ENCODE measurements around the gene HINFP.

HINFP gene

DNA sequence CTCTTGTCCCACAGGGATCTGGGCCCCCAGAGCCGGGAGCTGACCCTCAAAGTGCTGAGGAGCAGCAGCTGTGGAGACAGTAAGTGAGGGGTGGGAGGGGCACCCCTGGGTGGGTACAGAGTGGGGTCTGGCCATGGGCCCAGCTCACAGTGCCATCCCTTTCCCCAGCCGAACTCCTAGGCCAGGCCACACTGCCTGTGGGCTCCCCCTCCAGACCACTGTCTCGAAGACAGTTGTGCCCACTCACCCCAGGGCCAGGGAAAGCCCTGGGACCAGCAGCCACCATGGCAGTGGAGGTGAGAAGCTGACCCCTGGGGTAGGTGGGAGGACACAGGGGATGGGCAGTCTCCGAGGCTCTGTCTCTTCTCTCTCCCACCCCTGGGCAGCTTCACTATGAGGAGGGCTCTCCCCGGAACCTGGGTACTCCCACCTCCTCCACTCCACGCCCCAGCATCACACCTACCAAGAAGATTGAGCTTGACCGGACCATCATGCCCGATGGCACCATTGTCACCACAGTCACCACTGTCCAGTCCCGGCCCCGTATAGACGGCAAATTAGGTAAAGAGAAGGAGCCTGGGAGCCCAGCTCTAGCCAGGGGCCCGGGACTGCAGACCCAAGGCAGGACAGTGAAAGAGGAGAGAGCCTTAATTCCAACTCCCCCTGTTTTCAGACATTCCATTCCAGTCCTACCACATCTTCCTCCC, 8.9 kb upstream of the HINFP start:
- H3K27me3 ChIP-seq (ENCODE audit: low read depth, low read length), result no peaks in the 10 kb centered on the region
- peaks cover 36 to 48% of the 10 kb centered on the region in 2 donors for H3K36me3 ChIP-seq (ENCODE audit: control insufficient read depth in 1 of 2, insufficient read depth in 2 of 2, low read length in 2 of 2)
- no peak overlapping the region for H3K27ac ChIP-seq (ENCODE audit: low read length)
- peaks cover 17 to 18% of the 10 kb centered on the region in 2 donors for H3K4me1 ChIP-seq (ENCODE audit: control insufficient read depth in 1 of 2, insufficient read depth in 2 of 2, low read length in 2 of 2)
- H3K9me3 ChIP-seq (ENCODE audit: control insufficient read depth in 1 of 2, low read length in 2 of 2), result no peaks in the 10 kb centered on the region
- H3K4me3 ChIP-seq (ENCODE audit: low read depth in 1 of 2, low read length in 2 of 2), result no peak overlapping the region

DNA sequence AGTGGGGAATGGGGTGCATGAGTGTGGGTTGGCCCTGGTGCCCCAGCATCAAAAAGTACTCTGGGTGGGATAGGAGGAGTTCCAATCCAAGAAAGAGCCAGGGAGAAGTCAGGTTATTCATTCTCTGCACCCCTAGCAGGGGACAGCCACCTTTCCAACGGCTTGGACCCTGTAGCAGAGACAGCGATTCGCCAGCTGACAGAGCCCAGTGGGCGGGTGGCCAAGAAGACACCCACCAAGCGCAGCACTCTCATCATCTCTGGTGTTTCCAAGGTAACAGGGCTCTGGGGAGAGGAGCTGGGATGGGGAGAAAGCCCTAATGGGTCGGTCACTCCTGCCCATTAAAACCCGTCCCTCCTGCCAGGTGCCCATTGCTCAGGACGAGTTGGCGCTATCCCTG, 7.7 kb upstream of the HINFP start:
- peaks cover 7 to 11% of the 10 kb centered on the region in 2 donors for H3K4me1 ChIP-seq (ENCODE audit: control insufficient read depth in 1 of 2, insufficient read depth in 2 of 2, low read length in 2 of 2)
- H3K27me3 ChIP-seq (ENCODE audit: low read depth, low read length), result no peaks in the 10 kb centered on the region
- peaks cover 36 to 48% of the 10 kb centered on the region in 2 donors for H3K36me3 ChIP-seq (ENCODE audit: control insufficient read depth in 1 of 2, insufficient read depth in 2 of 2, low read length in 2 of 2)
- H3K27ac ChIP-seq (ENCODE audit: low read length), result no peak overlapping the region
- no peaks in the 10 kb centered on the region for H3K9me3 ChIP-seq (ENCODE audit: control insufficient read depth in 1 of 2, low read length in 2 of 2)
- no peak overlapping the region for H3K4me3 ChIP-seq (ENCODE audit: low read depth in 1 of 2, low read length in 2 of 2)

DNA sequence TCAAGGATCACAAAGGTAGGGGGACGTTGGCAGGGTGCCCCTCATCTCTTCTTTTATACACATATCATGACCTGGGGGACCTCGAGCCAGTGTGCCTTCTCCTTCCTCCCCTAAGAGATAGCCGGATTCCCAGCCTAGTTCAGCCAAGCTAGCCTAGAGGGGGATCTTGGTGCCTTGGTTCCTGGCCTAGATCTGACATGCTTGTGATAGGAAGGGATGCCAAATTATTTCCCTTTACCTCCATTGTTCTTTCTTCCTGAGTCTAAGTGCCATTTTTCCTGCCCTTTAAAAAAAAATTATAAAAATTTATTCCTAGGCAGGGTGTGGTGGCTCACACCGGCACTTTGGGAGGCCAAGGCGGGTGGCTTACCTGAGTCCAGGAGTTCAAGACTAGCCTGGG, 7.0 kb upstream of the HINFP start:
- H3K27ac ChIP-seq (ENCODE audit: low read length), result no peak overlapping the region
- H3K4me3 ChIP-seq (ENCODE audit: low read depth in 1 of 2, low read length in 2 of 2), result no peak overlapping the region
- H3K36me3 ChIP-seq (ENCODE audit: control insufficient read depth in 1 of 2, insufficient read depth in 2 of 2, low read length in 2 of 2), result peaks cover 36 to 48% of the 10 kb centered on the region in 2 donors
- H3K27me3 ChIP-seq (ENCODE audit: low read depth, low read length), result no peaks in the 10 kb centered on the region
- peaks cover under 1 to 4% of the 10 kb centered on the region in 2 donors for H3K4me1 ChIP-seq (ENCODE audit: control insufficient read depth in 1 of 2, insufficient read depth in 2 of 2, low read length in 2 of 2)
- H3K9me3 ChIP-seq (ENCODE audit: control insufficient read depth in 1 of 2, low read length in 2 of 2), result no peaks in the 10 kb centered on the region

DNA sequence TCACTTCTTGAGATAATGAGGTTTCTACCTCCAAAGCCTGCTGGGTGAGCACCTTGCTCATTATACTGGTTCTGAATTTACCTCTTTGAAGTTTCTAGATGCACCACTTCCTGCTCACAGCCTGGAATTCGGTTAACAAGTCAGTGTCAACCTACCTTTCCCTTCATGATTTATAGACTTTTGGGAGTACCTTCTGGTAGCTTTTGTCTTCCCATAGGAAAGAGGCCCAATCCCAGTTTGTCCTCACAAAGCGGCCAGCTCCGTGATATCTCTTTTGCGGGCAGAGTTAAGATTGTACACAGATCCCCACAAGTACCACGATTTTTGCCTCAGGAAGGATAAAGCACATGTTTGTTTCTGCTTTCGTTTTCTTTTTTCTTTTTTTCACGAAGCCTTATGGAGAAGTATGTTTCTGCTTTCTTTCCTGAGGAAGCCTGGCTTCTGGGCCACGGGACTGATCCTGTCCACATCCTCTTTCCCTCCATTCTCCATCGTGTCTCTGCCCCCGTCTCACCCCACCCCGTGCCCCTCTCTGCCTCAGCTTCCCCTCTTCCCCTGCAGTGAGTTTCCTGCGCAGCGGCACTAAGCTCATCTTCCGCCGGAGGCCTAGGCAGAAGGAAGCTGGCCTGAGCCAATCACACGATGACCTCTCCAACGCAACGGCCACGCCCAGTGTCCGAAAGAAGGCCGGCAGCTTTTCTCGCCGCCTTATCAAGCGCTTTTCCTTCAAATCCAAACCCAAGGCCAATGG, 5.7 kb upstream of the HINFP start:
- Histone ChIP-seq H3K4me3 (ENCODE audit: low read depth in 1 of 2, low read length in 2 of 2) (peak overlapping the region in 1 of 2 donors; percentile 0), H3K9me3 (ENCODE audit: control insufficient read depth in 1 of 2, low read length in 2 of 2) (no peaks in the 10 kb centered on the region), H3K27ac (ENCODE audit: low read length) (peak overlapping the region; percentile 60), H3K4me1 (ENCODE audit: control insufficient read depth in 1 of 2, insufficient read depth in 2 of 2, low read length in 2 of 2) (peaks cover 0 to 4% of the 10 kb centered on the region in 2 donors), H3K36me3 (ENCODE audit: control insufficient read depth in 1 of 2, insufficient read depth in 2 of 2, low read length in 2 of 2) (peaks cover 36 to 46% of the 10 kb centered on the region in 2 donors), H3K27me3 (ENCODE audit: low read depth, low read length) (no peaks in the 10 kb centered on the region)

DNA sequence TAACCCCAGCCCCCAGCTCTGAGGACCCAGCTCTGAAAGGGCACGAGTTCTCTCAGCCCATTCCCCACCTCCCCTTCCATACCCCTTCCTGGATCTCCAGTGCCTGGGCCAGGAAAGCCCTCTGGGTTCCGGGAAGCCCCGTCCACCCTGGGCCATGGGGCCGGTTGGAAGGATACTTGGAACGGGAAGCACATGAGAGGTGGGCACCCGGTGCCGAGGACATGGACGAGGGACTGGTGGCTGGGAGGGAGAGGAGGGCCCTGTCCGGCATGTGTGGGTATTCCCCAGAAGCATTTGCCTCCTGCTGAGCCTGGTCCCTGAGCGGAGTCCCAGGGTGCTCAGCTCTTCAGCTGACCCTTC, 5.2 kb upstream of the HINFP start:
- no peak overlapping the region for H3K4me3 ChIP-seq (ENCODE audit: low read depth in 1 of 2, low read length in 2 of 2)
- H3K27ac ChIP-seq (ENCODE audit: low read length), result no peak overlapping the region
- no peaks in the 10 kb centered on the region for H3K9me3 ChIP-seq (ENCODE audit: control insufficient read depth in 1 of 2, low read length in 2 of 2)
- H3K27me3 ChIP-seq (ENCODE audit: low read depth, low read length), result no peaks in the 10 kb centered on the region
- peaks cover 36 to 40% of the 10 kb centered on the region in 2 donors for H3K36me3 ChIP-seq (ENCODE audit: control insufficient read depth in 1 of 2, insufficient read depth in 2 of 2, low read length in 2 of 2)
- H3K4me1 ChIP-seq (ENCODE audit: control insufficient read depth in 1 of 2, insufficient read depth in 2 of 2, low read length in 2 of 2), result peaks cover 0 to 7% of the 10 kb centered on the region in 2 donors

DNA sequence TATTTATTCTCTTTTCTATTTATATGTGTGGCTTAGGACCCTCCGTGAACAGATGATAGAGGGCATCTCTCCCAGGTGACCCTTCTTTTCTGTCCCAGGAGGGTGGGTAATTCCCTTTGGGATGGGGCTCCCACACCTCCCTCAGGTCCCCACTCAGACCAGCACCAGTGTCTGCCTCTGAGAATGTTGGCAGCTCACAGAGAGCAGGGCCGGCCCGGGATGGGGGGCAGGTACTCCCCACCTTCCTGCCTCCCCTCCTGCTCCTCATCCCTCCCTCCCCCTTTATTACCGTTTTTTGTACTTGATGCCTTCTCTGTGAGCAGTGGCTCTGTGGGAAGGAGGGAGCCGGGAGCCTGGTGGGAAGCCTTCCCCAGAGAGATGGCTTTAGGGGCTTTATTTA, 4.8 kb upstream of the HINFP start:
- peaks cover 32 to 36% of the 10 kb centered on the region in 2 donors for H3K36me3 ChIP-seq (ENCODE audit: control insufficient read depth in 1 of 2, insufficient read depth in 2 of 2, low read length in 2 of 2)
- no peaks in the 10 kb centered on the region for H3K27me3 ChIP-seq (ENCODE audit: low read depth, low read length)
- no peak overlapping the region for H3K4me3 ChIP-seq (ENCODE audit: low read depth in 1 of 2, low read length in 2 of 2)
- no peak overlapping the region for H3K27ac ChIP-seq (ENCODE audit: low read length)
- peaks cover 0 to 7% of the 10 kb centered on the region in 2 donors for H3K4me1 ChIP-seq (ENCODE audit: control insufficient read depth in 1 of 2, insufficient read depth in 2 of 2, low read length in 2 of 2)
- H3K9me3 ChIP-seq (ENCODE audit: control insufficient read depth in 1 of 2, low read length in 2 of 2), result no peaks in the 10 kb centered on the region

DNA sequence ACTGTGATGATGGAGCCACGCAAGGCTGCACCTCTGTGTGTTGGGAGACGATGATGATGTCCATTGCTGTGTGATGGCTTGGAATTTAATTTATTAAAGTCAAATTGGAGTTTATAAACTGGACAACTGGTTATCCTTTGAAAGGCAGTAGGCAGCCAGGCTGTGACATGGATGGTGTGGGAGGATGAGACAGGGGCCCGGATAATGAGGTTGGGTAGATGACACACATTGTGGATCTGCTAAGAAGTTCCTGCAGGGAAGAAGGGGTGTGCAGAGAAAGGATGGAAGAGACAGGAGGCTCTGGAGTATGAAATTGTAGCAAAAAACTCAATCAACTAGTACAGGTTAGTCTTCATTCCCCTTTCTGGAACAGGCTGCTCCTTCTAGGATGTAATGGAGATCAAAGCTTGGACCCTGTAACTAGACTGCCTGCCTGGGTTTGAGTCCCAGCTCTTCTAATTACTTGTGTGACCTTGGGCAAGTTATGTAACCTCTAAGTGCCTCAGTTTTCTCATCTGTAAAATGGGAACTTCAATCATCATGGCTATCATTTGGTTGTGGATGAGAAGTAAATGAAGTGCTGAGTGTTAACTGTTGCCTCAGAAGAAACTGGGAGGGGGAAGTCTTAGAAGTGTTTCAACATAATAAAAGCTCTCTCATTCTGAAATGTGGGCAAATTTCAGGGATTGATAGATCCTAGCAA, 4.2 kb upstream of the HINFP start:
- H3K36me3 ChIP-seq (ENCODE audit: control insufficient read depth in 1 of 2, insufficient read depth in 2 of 2, low read length in 2 of 2), result peaks cover 27 to 31% of the 10 kb centered on the region in 2 donors
- no peak overlapping the region for H3K4me3 ChIP-seq (ENCODE audit: low read depth in 1 of 2, low read length in 2 of 2)
- no peak overlapping the region for H3K27ac ChIP-seq (ENCODE audit: low read length)
- peaks cover 0 to 9% of the 10 kb centered on the region in 2 donors for H3K4me1 ChIP-seq (ENCODE audit: control insufficient read depth in 1 of 2, insufficient read depth in 2 of 2, low read length in 2 of 2)
- no peaks in the 10 kb centered on the region for H3K9me3 ChIP-seq (ENCODE audit: control insufficient read depth in 1 of 2, low read length in 2 of 2)
- no peaks in the 10 kb centered on the region for H3K27me3 ChIP-seq (ENCODE audit: low read depth, low read length)

DNA sequence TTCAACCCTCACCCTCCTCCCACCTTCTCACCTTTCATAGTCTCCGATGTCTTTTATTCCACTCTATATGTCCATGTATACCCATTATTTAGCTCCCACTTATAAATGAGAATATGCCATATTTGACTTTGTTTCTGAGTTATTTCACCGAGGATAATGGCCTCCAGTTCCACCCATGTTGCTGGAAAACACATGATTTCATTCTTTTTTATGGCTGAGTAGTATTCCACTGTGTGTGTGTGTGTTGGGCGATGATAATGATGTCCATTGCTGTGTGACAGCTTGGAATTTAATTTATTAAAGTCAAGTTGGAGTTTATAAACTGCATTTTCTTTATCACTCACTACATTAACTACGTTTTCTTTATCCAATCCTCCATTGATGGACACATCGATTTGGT, 3.2 kb upstream of the HINFP start:
- H3K36me3 ChIP-seq (ENCODE audit: control insufficient read depth in 1 of 2, insufficient read depth in 2 of 2, low read length in 2 of 2), result peaks cover 20 to 23% of the 10 kb centered on the region in 2 donors
- no peak overlapping the region for H3K4me3 ChIP-seq (ENCODE audit: low read depth in 1 of 2, low read length in 2 of 2)
- H3K27ac ChIP-seq (ENCODE audit: low read length), result no peak overlapping the region
- peaks cover 4 to 19% of the 10 kb centered on the region in 2 donors for H3K4me1 ChIP-seq (ENCODE audit: control insufficient read depth in 1 of 2, insufficient read depth in 2 of 2, low read length in 2 of 2)
- no peaks in the 10 kb centered on the region for H3K9me3 ChIP-seq (ENCODE audit: control insufficient read depth in 1 of 2, low read length in 2 of 2)
- no peaks in the 10 kb centered on the region for H3K27me3 ChIP-seq (ENCODE audit: low read depth, low read length)

DNA sequence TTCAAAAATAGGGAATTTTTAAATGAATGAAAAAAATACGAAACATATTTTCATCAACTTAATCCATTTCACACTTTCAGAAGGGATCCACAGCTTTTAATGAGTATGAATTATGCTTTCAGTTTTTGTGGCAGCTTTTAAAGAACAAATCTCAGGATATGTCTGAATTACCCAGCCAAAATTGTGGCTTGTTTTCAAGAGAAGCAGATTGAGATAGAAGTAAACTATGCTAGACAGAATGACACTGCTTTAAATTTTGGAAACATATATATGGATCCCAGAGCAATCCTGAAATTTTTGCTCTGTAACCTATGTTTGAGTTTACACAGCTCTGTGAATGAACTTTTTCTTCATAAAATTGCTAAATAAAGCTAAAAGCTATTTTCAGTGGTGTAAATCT, 2.4 kb upstream of the HINFP start:
- H3K4me3 ChIP-seq (ENCODE audit: low read depth in 1 of 2, low read length in 2 of 2), result no peak overlapping the region
- H3K9me3 ChIP-seq (ENCODE audit: control insufficient read depth in 1 of 2, low read length in 2 of 2), result no peaks in the 10 kb centered on the region
- H3K4me1 ChIP-seq (ENCODE audit: control insufficient read depth in 1 of 2, insufficient read depth in 2 of 2, low read length in 2 of 2), result peaks cover 4 to 19% of the 10 kb centered on the region in 2 donors
- H3K36me3 ChIP-seq (ENCODE audit: control insufficient read depth in 1 of 2, insufficient read depth in 2 of 2, low read length in 2 of 2), result peaks cover 16 to 18% of the 10 kb centered on the region in 2 donors
- H3K27me3 ChIP-seq (ENCODE audit: low read depth, low read length), result no peaks in the 10 kb centered on the region
- no peak overlapping the region for H3K27ac ChIP-seq (ENCODE audit: low read length)

DNA sequence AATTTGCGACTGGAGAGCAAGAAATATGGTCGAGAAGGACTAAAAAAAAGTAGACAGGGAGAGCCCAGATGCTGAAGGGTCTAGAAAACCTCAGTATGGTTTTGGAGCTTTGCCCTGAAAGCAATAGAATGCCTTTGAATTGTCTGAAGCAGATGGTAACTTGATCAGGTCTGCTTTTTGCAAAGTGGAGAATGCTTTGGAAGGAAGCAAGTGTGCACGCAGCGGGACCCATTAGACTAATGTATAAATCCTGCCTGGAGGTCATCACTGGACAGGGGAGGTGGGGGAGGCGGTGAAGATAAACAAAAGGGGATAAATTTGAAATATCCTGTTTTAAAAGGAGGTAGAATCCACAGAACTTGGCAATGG, 757 bp upstream of the HINFP start:
- H3K36me3 ChIP-seq (ENCODE audit: control insufficient read depth in 1 of 2, insufficient read depth in 2 of 2, low read length in 2 of 2), result peaks cover 15 to 18% of the 10 kb centered on the region in 2 donors
- H3K4me3 ChIP-seq (ENCODE audit: low read depth in 1 of 2, low read length in 2 of 2), result peak overlapping the region; percentile 92 to 95
- peaks cover 4 to 19% of the 10 kb centered on the region in 2 donors for H3K4me1 ChIP-seq (ENCODE audit: control insufficient read depth in 1 of 2, insufficient read depth in 2 of 2, low read length in 2 of 2)
- peak overlapping the region; percentile 85 for H3K27ac ChIP-seq (ENCODE audit: low read length)
- no peaks in the 10 kb centered on the region for H3K9me3 ChIP-seq (ENCODE audit: control insufficient read depth in 1 of 2, low read length in 2 of 2)
- H3K27me3 ChIP-seq (ENCODE audit: low read depth, low read length), result no peaks in the 10 kb centered on the region

DNA sequence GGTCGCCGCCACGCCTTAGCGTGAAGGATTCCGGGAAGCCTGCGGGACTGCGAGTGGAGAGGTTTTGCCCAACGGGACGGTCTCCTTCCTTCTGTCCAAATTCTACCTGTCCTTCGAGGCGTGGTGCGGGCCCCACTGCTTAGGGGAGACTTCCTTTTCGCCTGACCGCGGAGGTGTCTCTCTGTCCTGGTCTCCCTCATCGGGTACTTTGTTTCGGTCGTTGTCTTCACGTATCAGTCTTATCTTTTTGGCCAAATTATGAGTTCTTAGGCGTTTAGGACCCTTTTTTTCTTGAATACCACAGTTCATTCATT, 388 bp downstream of the HINFP start:
- Histone ChIP-seq H3K27me3 (ENCODE audit: low read depth, low read length) (no peaks in the 10 kb centered on the region), H3K4me3 (ENCODE audit: low read depth in 1 of 2, low read length in 2 of 2) (peak overlapping the region; percentile 92 to 95), H3K36me3 (ENCODE audit: control insufficient read depth in 1 of 2, insufficient read depth in 2 of 2, low read length in 2 of 2) (peaks cover 7 to 14% of the 10 kb centered on the region in 2 donors), H3K4me1 (ENCODE audit: control insufficient read depth in 1 of 2, insufficient read depth in 2 of 2, low read length in 2 of 2) (peaks cover 4 to 19% of the 10 kb centered on the region in 2 donors), H3K9me3 (ENCODE audit: control insufficient read depth in 1 of 2, low read length in 2 of 2) (no peaks in the 10 kb centered on the region), H3K27ac (ENCODE audit: low read length) (peak overlapping the region; percentile 85)

Measured in muscle layer of duodenum (tissue), 2 donors.